HCT116 (cell line): Measurements from ENCODE around the gene NEB.

ENCODE experiments used
- CEBPB ChIP-seq: IDR thresholded peaks from 2 replicates; pipeline ENCODE4 v1.6.1; 2012; ENCODE audit warnings: low read depth
- EZH2 ChIP-seq: fragments of 200-600 bp; sonication (generic); IDR thresholded peaks from 2 replicates; pipeline ENCODE4 v1.6.1; 2017; ENCODE audit warnings: antibody characterized with exemption, mixed run types
- EZH2phosphoT487 ChIP-seq: fragments of 200-600 bp; IDR thresholded peaks from 2 replicates; pipeline ENCODE4 v1.6.1; 2018; ENCODE audit warnings: antibody characterized with exemption, borderline replicate concordance
- POLR2AphosphoS5 ChIP-seq: IDR thresholded peaks from 2 replicates; pipeline ENCODE4 v1.6.1; 2011; ENCODE audit warnings: mild to moderate bottlenecking, low read depth, low read length, moderate library complexity
- RAD21 ChIP-seq: IDR thresholded peaks from 2 replicates; pipeline ENCODE4 v1.6.1; 2012; ENCODE audit warnings: low read depth, mild to moderate bottlenecking
- SP1 ChIP-seq: IDR thresholded peaks from 2 replicates; pipeline ENCODE4 v1.6.1; 2012; ENCODE audit warnings: low read depth
- YY1 ChIP-seq: IDR thresholded peaks from 2 replicates; pipeline ENCODE4 v1.6.1; 2011; ENCODE audit warnings: low read length, low read depth, moderate library complexity, mild to moderate bottlenecking; ENCODE audit not compliant: insufficient replicate concordance; ENCODE audit errors: extremely low read depth
- ZNF274 ChIP-seq: fragments of 200-500 bp; sonication (Bioruptor generic); IDR thresholded peaks from 2 replicates; pipeline ENCODE4 v1.6.1; 2014; ENCODE audit warnings: mild to moderate bottlenecking, low read depth, low read length, inconsistent platforms
- TF ChIP-seq, protein P1 (sequence below), 3 experiments: fragments of 200-600 bp in 1 of 3; sonication (generic) in 1 of 3; IDR thresholded peaks in 2 of 3; conservative IDR thresholded peaks in 1 of 3; 2 replicates each; pipeline ENCODE4 v1.5.1; 2012 to 2017; ENCODE audit warnings: low read depth in 2 of 3, low read length in 2 of 3, antibody characterized with exemption in 1 of 3, borderline replicate concordance in 1 of 3, control low read depth in 1 of 3, mild to moderate bottlenecking in 1 of 3, mixed read lengths in 1 of 3, mixed run types in 1 of 3, moderate library complexity in 1 of 3; ENCODE audit not compliant: insufficient read depth in 1 of 3
- TF ChIP-seq, protein P2 (sequence below): IDR thresholded peaks from 2 replicates; pipeline ENCODE4 v1.6.1; 2012
- TF ChIP-seq, protein P3 (sequence below): IDR thresholded peaks from 2 replicates; pipeline ENCODE4 v1.6.1; 2012; ENCODE audit warnings: low read depth

DNA sequence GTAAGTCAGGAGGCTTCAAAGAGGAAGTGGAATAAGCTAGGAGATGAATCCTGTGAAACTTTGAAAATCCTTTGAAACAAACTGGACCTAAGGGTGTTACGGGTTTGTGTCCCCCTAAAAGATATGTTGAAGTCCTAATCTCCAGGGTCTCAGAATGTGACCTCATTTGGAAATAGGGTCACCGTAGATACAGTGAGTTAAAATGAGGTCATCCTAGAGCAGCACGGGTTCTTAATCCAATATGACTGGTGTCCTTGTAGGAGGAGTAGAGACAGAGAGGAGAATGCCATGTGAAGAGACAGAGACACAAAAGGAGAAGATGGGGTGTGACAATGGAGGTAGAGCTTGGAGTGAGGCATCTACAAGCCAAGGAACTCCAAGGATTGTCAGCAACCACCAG, 26.9 kb upstream of the NEB start:
- no peak for TF ChIP-seq ZNF274
- TF ChIP-seq, protein P1, sequence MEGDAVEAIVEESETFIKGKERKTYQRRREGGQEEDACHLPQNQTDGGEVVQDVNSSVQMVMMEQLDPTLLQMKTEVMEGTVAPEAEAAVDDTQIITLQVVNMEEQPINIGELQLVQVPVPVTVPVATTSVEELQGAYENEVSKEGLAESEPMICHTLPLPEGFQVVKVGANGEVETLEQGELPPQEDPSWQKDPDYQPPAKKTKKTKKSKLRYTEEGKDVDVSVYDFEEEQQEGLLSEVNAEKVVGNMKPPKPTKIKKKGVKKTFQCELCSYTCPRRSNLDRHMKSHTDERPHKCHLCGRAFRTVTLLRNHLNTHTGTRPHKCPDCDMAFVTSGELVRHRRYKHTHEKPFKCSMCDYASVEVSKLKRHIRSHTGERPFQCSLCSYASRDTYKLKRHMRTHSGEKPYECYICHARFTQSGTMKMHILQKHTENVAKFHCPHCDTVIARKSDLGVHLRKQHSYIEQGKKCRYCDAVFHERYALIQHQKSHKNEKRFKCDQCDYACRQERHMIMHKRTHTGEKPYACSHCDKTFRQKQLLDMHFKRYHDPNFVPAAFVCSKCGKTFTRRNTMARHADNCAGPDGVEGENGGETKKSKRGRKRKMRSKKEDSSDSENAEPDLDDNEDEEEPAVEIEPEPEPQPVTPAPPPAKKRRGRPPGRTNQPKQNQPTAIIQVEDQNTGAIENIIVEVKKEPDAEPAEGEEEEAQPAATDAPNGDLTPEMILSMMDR (IDR thresholded peaks at IDR 0.05 in 2 of 3, conservative IDR thresholded peaks at IDR 0.05 in 1 of 3; ENCODE audit: borderline replicate concordance in 1 of 3, insufficient read depth in 1 of 3, low read depth in 2 of 3, low read length in 2 of 3): no peak
- TF ChIP-seq, protein P2, sequence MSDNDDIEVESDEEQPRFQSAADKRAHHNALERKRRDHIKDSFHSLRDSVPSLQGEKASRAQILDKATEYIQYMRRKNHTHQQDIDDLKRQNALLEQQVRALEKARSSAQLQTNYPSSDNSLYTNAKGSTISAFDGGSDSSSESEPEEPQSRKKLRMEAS: no peak
- no peak for TF ChIP-seq CEBPB
- TF ChIP-seq, protein P3, sequence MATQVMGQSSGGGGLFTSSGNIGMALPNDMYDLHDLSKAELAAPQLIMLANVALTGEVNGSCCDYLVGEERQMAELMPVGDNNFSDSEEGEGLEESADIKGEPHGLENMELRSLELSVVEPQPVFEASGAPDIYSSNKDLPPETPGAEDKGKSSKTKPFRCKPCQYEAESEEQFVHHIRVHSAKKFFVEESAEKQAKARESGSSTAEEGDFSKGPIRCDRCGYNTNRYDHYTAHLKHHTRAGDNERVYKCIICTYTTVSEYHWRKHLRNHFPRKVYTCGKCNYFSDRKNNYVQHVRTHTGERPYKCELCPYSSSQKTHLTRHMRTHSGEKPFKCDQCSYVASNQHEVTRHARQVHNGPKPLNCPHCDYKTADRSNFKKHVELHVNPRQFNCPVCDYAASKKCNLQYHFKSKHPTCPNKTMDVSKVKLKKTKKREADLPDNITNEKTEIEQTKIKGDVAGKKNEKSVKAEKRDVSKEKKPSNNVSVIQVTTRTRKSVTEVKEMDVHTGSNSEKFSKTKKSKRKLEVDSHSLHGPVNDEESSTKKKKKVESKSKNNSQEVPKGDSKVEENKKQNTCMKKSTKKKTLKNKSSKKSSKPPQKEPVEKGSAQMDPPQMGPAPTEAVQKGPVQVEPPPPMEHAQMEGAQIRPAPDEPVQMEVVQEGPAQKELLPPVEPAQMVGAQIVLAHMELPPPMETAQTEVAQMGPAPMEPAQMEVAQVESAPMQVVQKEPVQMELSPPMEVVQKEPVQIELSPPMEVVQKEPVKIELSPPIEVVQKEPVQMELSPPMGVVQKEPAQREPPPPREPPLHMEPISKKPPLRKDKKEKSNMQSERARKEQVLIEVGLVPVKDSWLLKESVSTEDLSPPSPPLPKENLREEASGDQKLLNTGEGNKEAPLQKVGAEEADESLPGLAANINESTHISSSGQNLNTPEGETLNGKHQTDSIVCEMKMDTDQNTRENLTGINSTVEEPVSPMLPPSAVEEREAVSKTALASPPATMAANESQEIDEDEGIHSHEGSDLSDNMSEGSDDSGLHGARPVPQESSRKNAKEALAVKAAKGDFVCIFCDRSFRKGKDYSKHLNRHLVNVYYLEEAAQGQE: no peak
- no peak for TF ChIP-seq EZH2
- TF ChIP-seq SP1: no peak
- no peak for TF ChIP-seq YY1
- TF ChIP-seq POLR2AphosphoS5: no peak
- no peak for TF ChIP-seq RAD21
- no peak for TF ChIP-seq EZH2phosphoT487
